GF-D8 (cell line): Measurements from ENCODE around the gene NPEPL1.
"Not testable (repeated sequence)": the region's sequence is repeated elsewhere in the genome, so short reads cannot be mapped to it uniquely, and the experiment has no call there.

Experiments used
- DNase-seq: peaks from one replicate; lab custom pipeline; 2025; lab: John Stamatoyannopoulos, UW

Gene NPEPL1

GRCh38 chr20:58740356-58741308, 48.0 kb downstream of the NPEPL1 start:
- DNase-seq, result no peak

GRCh38 chr20:58741384-58741783, 48.8 kb downstream of the NPEPL1 start:
- DNase-seq, result no peak

GRCh38 chr20:58742668-58743566, 50.3 kb downstream of the NPEPL1 start:
- no peak for DNase-seq

- no peak for DNase-seq
Measured at GRCh38 chr20:58743929-58744534, 51.4 kb downstream of the NPEPL1 start.

GRCh38 chr20:58744836-58745235, 52.2 kb downstream of the NPEPL1 start:
- DNase-seq, result no peak

GRCh38 chr20:58745391-58745790, 52.8 kb downstream of the NPEPL1 start:
- no peak for DNase-seq

- DNase-seq, result no peak
Measured at GRCh38 chr20:58746620-58747019, 54.0 kb downstream of the NPEPL1 start.

GRCh38 chr20:58747211-58747610, 54.6 kb downstream of the NPEPL1 start:
- DNase-seq, result no peak

- no peak for DNase-seq
Measured at GRCh38 chr20:58748618-58749017, 56.0 kb downstream of the NPEPL1 start.

- no peak for DNase-seq
Measured at GRCh38 chr20:58749098-58749769, 56.6 kb downstream of the NPEPL1 start.

GRCh38 chr20:58749979-58750378, 57.4 kb downstream of the NPEPL1 start:
- DNase-seq, result no peak

GRCh38 chr20:58750706-58751105, 58.1 kb downstream of the NPEPL1 start:
- not testable (repeated sequence) for DNase-seq

- DNase-seq, result no peak
Measured at GRCh38 chr20:58751979-58752378, 59.4 kb downstream of the NPEPL1 start.

GRCh38 chr20:58752565-58752964, 60.0 kb downstream of the NPEPL1 start:
- no peak for DNase-seq

GRCh38 chr20:58753267-58753921, 60.8 kb downstream of the NPEPL1 start:
- DNase-seq, result no peak

GRCh38 chr20:58753922-58754551, 61.4 kb downstream of the NPEPL1 start:
- DNase-seq, result no peak

GRCh38 chr20:58754584-58754983, 62.0 kb downstream of the NPEPL1 start:
- DNase-seq, result no peak

GRCh38 chr20:58755062-58755697, 62.6 kb downstream of the NPEPL1 start:
- no peak for DNase-seq

- no peak for DNase-seq
Measured at GRCh38 chr20:58755766-58756449, 63.3 kb downstream of the NPEPL1 start.

GRCh38 chr20:58756450-58756775, 63.8 kb downstream of the NPEPL1 start:
- DNase-seq, result no peak
